Measurements from ENCODE around the gene TNS4. TPM values are rescaled to one million over a fixed set of nuclear protein-coding genes. Genes with fewer than 3 reads are reported as not detected.

Gene TNS4
- total RNA-seq, 1 donor from 2014 or later = not detected

DNA sequence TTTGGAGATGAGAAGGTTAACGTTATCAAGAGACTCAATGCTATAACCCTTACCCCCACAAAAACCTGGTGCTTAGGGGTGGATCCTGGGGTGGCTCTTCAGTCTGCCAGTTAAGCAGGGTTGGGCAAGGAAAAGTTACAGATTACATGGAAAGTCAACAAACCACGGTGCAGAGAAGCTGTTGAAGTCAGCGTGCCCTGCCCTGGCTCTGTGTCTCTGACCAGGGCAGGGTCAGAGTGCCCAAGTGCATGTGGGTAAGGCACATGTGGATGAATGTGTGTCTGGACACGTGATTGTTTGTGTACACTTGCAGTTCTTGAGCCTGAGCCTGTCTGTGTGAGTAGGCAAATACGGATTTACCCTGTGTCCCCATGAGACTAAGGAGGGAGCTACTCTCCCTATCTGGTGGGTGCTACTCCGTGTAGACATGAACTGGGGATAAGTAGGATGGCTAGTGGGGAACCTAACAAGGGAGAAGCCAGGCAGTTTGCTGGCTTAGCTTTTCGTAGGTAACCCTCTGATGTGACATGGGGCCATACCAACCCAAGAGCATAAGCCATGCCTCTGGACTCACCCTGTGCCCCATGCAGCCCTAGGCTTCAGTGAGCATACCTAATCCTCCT is 52.7 kb downstream of the TNS4 start:
- Mint-ChIP-seq H3K27me3 (ENCODE audit: unreplicated experiment) (peaks cover 12% of the 10 kb centered on the region), H3K36me3 (ENCODE audit: unreplicated experiment) (no peaks in the 10 kb centered on the region), H3K27ac (ENCODE audit: unreplicated experiment) (no peak overlapping the region), H3K4me1 (ENCODE audit: low read depth, unreplicated experiment) (peaks cover 11% of the 10 kb centered on the region), H3K9me3 (ENCODE audit: unreplicated experiment) (peaks cover 5% of the 10 kb centered on the region), H3K4me3 (ENCODE audit: unreplicated experiment) (no peak overlapping the region)
- TF ChIP-seq, protein P1, sequence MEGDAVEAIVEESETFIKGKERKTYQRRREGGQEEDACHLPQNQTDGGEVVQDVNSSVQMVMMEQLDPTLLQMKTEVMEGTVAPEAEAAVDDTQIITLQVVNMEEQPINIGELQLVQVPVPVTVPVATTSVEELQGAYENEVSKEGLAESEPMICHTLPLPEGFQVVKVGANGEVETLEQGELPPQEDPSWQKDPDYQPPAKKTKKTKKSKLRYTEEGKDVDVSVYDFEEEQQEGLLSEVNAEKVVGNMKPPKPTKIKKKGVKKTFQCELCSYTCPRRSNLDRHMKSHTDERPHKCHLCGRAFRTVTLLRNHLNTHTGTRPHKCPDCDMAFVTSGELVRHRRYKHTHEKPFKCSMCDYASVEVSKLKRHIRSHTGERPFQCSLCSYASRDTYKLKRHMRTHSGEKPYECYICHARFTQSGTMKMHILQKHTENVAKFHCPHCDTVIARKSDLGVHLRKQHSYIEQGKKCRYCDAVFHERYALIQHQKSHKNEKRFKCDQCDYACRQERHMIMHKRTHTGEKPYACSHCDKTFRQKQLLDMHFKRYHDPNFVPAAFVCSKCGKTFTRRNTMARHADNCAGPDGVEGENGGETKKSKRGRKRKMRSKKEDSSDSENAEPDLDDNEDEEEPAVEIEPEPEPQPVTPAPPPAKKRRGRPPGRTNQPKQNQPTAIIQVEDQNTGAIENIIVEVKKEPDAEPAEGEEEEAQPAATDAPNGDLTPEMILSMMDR (IDR thresholded peaks at IDR 0.05; ENCODE audit: partially characterized antibody, unreplicated experiment) = no peak
- DNase-seq = no peak

- no peak overlapping the region for H3K4me3 Mint-ChIP-seq (ENCODE audit: unreplicated experiment)
- no peak overlapping the region for H3K27ac Mint-ChIP-seq (ENCODE audit: unreplicated experiment)
- H3K4me1 Mint-ChIP-seq (ENCODE audit: low read depth, unreplicated experiment) = peaks cover 11% of the 10 kb centered on the region
- no peak for DNase-seq
- peaks cover 5% of the 10 kb centered on the region for H3K9me3 Mint-ChIP-seq (ENCODE audit: unreplicated experiment)
- H3K36me3 Mint-ChIP-seq (ENCODE audit: unreplicated experiment) = no peaks in the 10 kb centered on the region
- TF ChIP-seq, protein P1 (IDR thresholded peaks at IDR 0.05; ENCODE audit: partially characterized antibody, unreplicated experiment) = no peak
- peaks cover 12% of the 10 kb centered on the region for H3K27me3 Mint-ChIP-seq (ENCODE audit: unreplicated experiment)
These were observed 53.2 kb downstream of the TNS4 start for GRCh38 chr17:40448213-40448638.

DNA sequence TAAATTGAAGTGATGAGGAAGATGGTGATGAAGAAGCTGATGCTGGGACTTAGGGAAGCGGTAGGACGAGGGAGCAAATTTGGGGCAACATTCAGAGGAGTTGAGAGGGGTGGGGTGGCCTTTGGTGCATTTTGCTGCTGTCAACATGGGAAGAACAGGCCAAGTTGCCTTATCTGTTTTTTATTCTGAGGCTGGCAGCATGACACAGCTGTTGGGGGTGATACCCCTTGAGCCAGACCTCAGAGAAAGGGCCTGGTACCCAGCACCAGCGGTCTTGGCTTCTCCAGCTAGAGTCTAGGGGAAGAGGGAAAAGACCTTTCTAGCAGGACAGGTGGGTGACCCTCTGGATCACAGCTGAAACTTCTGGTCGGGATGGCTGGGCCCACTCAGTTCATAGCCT is 53.6 kb downstream of the TNS4 start:
- Mint-ChIP-seq H3K27ac (ENCODE audit: unreplicated experiment) (no peak overlapping the region), H3K27me3 (ENCODE audit: unreplicated experiment) (peaks cover 12% of the 10 kb centered on the region), H3K36me3 (ENCODE audit: unreplicated experiment) (no peaks in the 10 kb centered on the region), H3K9me3 (ENCODE audit: unreplicated experiment) (peaks cover 5% of the 10 kb centered on the region), H3K4me1 (ENCODE audit: low read depth, unreplicated experiment) (peaks cover 7% of the 10 kb centered on the region), H3K4me3 (ENCODE audit: unreplicated experiment) (no peak overlapping the region)
- DNase-seq = no peak
- TF ChIP-seq, protein P1 (IDR thresholded peaks at IDR 0.05; ENCODE audit: partially characterized antibody, unreplicated experiment) = no peak

- H3K27me3 Mint-ChIP-seq (ENCODE audit: unreplicated experiment) = peaks cover 12% of the 10 kb centered on the region
- no peaks in the 10 kb centered on the region for H3K36me3 Mint-ChIP-seq (ENCODE audit: unreplicated experiment)
- no peak overlapping the region for H3K4me3 Mint-ChIP-seq (ENCODE audit: unreplicated experiment)
- DNase-seq = no peak
- H3K27ac Mint-ChIP-seq (ENCODE audit: unreplicated experiment) = no peak overlapping the region
- H3K4me1 Mint-ChIP-seq (ENCODE audit: low read depth, unreplicated experiment) = peaks cover 4% of the 10 kb centered on the region
- TF ChIP-seq, protein P1 (IDR thresholded peaks at IDR 0.05; ENCODE audit: partially characterized antibody, unreplicated experiment) = no peak
- peaks cover 3% of the 10 kb centered on the region for H3K9me3 Mint-ChIP-seq (ENCODE audit: unreplicated experiment)
These were observed 54.2 kb downstream of the TNS4 start for GRCh38 chr17:40447148-40447644.

GRCh38 chr17:40445751-40446468 is 55.5 kb downstream of the TNS4 start:
- H3K27me3 Mint-ChIP-seq (ENCODE audit: unreplicated experiment) = peaks cover 12% of the 10 kb centered on the region
- TF ChIP-seq, protein P1 (IDR thresholded peaks at IDR 0.05; ENCODE audit: partially characterized antibody, unreplicated experiment) = no peak
- DNase-seq = no peak
- no peak overlapping the region for H3K4me3 Mint-ChIP-seq (ENCODE audit: unreplicated experiment)
- H3K36me3 Mint-ChIP-seq (ENCODE audit: unreplicated experiment) = no peaks in the 10 kb centered on the region
- peaks cover 2% of the 10 kb centered on the region for H3K9me3 Mint-ChIP-seq (ENCODE audit: unreplicated experiment)
- H3K27ac Mint-ChIP-seq (ENCODE audit: unreplicated experiment) = no peak overlapping the region
- H3K4me1 Mint-ChIP-seq (ENCODE audit: low read depth, unreplicated experiment) = peaks cover 3% of the 10 kb centered on the region
